Adrenal gland (tissue), 5 donors: ENCODE measurements around the gene EPB41L2.

ENCODE experiments used
- POLR2A ChIP-seq, 2 donors: fragments of 450-650 bp; IDR thresholded peaks; one replicate each; pipeline ENCODE4 v1.6.1; 2017; ENCODE audit warnings: antibody characterized with exemption in 2 of 2, mild to moderate bottlenecking in 2 of 2, moderate library complexity in 1 of 2
- TF ChIP-seq, protein P1 (sequence below), 6 experiments: fragments of 450-650 bp in 4 of 6; fragments of 200-600 bp in 2 of 6; sonication (generic) in 1 of 6; IDR thresholded peaks; 1 replicate in 5 of 6; 2 replicates in 1 of 6; pipeline versions ENCODE4 v1.5.1 to v1.8.0; 2016 to 2021; ENCODE audit warnings: antibody characterized with exemption in 6 of 6, mild to moderate bottlenecking in 2 of 6, moderate library complexity in 1 of 6
- donor health status: DM: no; HTN: no; CAD: no.

DNA sequence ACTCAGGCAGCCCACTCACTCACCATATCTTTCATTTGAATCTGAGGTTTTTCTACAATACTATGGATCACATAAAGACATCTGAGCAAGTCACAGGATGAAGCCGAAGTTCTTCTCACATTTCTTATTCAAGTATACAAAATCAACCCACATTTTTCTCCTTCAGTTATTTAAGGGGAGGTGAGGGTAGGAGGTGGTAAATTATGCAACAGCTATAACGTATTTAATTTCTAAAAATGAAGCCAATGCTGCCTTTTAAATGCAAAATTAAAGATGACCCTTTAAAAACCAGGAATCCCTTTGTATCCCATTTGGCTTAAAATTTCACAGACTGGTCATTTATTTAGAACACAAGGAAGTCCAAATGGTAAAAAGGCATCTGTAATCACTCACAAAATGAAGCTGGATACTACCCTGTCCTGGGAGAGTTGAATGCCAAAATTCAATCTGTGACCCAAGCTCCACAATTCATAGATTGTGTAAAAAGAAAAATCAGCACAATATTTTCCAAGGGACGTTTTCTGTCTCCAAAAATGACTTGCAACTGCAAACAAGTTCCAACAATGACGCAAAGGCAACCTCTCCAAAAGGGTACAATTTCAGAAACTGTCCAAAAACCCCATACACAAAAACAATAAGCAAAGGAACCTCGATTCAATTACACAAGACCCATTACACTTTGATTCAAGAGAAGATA is 48.8 kb downstream of the EPB41L2 start:
- TF ChIP-seq, protein P1, sequence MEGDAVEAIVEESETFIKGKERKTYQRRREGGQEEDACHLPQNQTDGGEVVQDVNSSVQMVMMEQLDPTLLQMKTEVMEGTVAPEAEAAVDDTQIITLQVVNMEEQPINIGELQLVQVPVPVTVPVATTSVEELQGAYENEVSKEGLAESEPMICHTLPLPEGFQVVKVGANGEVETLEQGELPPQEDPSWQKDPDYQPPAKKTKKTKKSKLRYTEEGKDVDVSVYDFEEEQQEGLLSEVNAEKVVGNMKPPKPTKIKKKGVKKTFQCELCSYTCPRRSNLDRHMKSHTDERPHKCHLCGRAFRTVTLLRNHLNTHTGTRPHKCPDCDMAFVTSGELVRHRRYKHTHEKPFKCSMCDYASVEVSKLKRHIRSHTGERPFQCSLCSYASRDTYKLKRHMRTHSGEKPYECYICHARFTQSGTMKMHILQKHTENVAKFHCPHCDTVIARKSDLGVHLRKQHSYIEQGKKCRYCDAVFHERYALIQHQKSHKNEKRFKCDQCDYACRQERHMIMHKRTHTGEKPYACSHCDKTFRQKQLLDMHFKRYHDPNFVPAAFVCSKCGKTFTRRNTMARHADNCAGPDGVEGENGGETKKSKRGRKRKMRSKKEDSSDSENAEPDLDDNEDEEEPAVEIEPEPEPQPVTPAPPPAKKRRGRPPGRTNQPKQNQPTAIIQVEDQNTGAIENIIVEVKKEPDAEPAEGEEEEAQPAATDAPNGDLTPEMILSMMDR (IDR thresholded peaks at IDR 0.05) = no peak
- TF ChIP-seq POLR2A (IDR thresholded peaks at IDR 0.05) = no peak
